Neural progenitor cell (in vitro differentiated cells): ENCODE results near the gene SLC25A11.

Experiments
- EZH2 ChIP-seq: fragments of 200-600 bp; sonication (generic); IDR thresholded peaks from 2 replicates; pipeline ENCODE4 v1.6.1; 2017; ENCODE audit warnings: antibody characterized with exemption, mild to moderate bottlenecking, moderate library complexity
- EZH2phosphoT487 ChIP-seq: fragments of 200-600 bp; sonication (generic); IDR thresholded peaks from 2 replicates; pipeline ENCODE4 v1.6.1; 2017; ENCODE audit warnings: antibody characterized with exemption
- TF ChIP-seq, protein P1 (sequence below): fragments of 200-600 bp; sonication (generic); IDR thresholded peaks from 2 replicates; pipeline ENCODE4 v1.5.1; 2017; ENCODE audit warnings: antibody characterized with exemption, mild to moderate bottlenecking

DNA sequence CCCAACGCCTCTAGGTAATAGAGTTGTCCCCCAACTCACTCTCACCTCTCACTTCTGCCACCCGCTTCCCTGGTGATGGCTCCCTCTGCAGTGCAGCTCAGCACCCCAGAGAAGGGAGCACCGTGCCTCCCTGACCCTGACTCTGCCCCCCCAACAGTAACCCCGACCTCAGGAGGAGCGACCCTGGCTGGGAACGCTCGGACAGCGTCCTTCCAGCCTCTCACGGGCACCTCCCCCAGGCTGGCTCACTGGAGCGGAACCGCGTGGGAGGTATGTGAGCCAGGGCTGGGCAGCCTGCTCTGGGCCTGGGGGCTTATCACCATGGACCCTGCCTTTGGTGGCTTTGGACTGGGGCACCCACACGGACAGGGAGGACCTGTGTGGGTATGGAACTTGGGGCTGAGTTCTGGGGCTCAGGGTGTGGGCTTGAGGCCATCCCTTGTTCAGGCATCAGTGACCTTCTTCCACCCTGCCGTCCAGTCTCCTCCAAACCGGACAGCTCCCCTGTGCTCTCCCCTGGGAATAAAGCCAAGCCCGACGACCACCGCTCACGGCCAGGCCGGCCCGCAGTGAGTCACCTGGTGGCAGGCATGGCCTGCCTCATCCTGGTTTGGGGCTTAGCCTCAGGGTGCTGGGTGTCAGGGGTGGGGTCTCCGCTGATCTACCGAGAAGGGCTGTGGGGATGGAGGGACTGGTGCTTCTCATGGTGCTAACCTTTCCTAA, 47.2 kb downstream of the SLC25A11 start:
- TF ChIP-seq, protein P1, sequence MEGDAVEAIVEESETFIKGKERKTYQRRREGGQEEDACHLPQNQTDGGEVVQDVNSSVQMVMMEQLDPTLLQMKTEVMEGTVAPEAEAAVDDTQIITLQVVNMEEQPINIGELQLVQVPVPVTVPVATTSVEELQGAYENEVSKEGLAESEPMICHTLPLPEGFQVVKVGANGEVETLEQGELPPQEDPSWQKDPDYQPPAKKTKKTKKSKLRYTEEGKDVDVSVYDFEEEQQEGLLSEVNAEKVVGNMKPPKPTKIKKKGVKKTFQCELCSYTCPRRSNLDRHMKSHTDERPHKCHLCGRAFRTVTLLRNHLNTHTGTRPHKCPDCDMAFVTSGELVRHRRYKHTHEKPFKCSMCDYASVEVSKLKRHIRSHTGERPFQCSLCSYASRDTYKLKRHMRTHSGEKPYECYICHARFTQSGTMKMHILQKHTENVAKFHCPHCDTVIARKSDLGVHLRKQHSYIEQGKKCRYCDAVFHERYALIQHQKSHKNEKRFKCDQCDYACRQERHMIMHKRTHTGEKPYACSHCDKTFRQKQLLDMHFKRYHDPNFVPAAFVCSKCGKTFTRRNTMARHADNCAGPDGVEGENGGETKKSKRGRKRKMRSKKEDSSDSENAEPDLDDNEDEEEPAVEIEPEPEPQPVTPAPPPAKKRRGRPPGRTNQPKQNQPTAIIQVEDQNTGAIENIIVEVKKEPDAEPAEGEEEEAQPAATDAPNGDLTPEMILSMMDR: no peak
- TF ChIP-seq EZH2 (no peak), EZH2phosphoT487 (no peak)
